D721Med (cell line): ENCODE data around the gene KCTD13.

Experiments
- DNase-seq: peaks from one replicate; pipeline ENCODE4 v3.0.0; 2011; ENCODE audit warnings: low spot score; ENCODE audit not compliant: insufficient read length
- FAIRE-seq: peaks from 2 replicates; lab custom pipeline; 2011; peaks lifted over from hg19 to GRCh38; lab: Jason Lieb, UNC
- CTCF ChIP-seq: IDR thresholded peaks from 2 replicates; pipeline ENCODE4 v1.5.1; 2012; ENCODE audit warnings: mild to moderate bottlenecking, control low read depth; ENCODE audit not compliant: insufficient read depth; ENCODE audit errors: missing control alignments

KCTD13 gene

GRCh38 chr16:29857133-29857760 is 68.8 kb downstream of the KCTD13 start:
- FAIRE-seq: no peak
- no peak for TF ChIP-seq CTCF
- no peak for DNase-seq
